K562 (cell line): ENCODE results near the gene ARSI. TPM values are rescaled to one million over a fixed set of nuclear protein-coding genes. Genes with fewer than 3 reads are reported as not detected.

Source experiments
- ATAC-seq: fragments of 200-7000 bp; cut with Tn5 transposase; 3 replicates; pipeline ENCODE4 v1.9.1; 2020; ENCODE audit warnings: moderate library complexity
- BruUV-seq: library from RNA; stranded (reverse); fragments of 400-500 nt; replicated peaks from 2 replicates; lab custom pipeline; 2021; lab: Mats Ljungman, UMichigan
- CTCF ChIA-PET: fragments of 300-600 bp; formaldehyde crosslinking; extraction: SDS; loops from one replicate; lab custom pipeline; 2021; ENCODE audit warnings: low intra/inter-chr PET ratio; lab: Yijun Ruan, JAX
- POLR2A ChIA-PET: fragments of 300-600, 350-650 bp; sonication (Branson Sonifier 250); formaldehyde crosslinking; extraction: SDS; loops from one replicate; lab custom pipeline; 2021; ENCODE audit warnings: antibody characterized with exemption, inconsistent platforms; lab: Yijun Ruan, JAX
- DNase-seq, 4 experiments: peaks; one replicate each; pipeline versions ENCODE4 v3.0.0 to v3.0.0-alpha.2; 2011 to 2018; ENCODE audit warnings: low spot score in 3 of 4, mixed read lengths in 3 of 4; ENCODE audit errors: extremely low read depth in 1 of 4
- FAIRE-seq: peaks from 2 replicates; lab custom pipeline; 2011; peaks lifted over from hg19 to GRCh38; lab: Jason Lieb, UNC
- H2AFZ ChIP-seq: 2 replicates; pipeline ENCODE4 v1.6.0; 2011; ENCODE audit warnings: low read depth, low read length, control low read depth, inconsistent platforms
- H3K27ac ChIP-seq: fragments of 200-600 bp; 3 replicates; pipeline ENCODE4 v1.8.0; 2011; ENCODE audit warnings: low read depth, mild to moderate bottlenecking, control low read depth, inconsistent platforms, low read length, moderate library complexity, mixed read lengths; ENCODE audit errors: extremely low read depth
- H3K27me3 ChIP-seq, 2 experiments: fragments of 300-600 bp in 1 of 2; 2 replicates in 1 of 2; 3 replicates in 1 of 2; pipeline versions ENCODE4 v1.6.0 to v1.8.0; 2011; ENCODE audit warnings: inconsistent platforms in 2 of 2, low read length in 2 of 2, mild to moderate bottlenecking in 1 of 2, mixed read lengths in 1 of 2, moderate library complexity in 1 of 2; ENCODE audit not compliant: control insufficient read depth in 2 of 2, insufficient read depth in 2 of 2
- H3K36me3 ChIP-seq: fragments of 300-600 bp; 3 replicates; pipeline ENCODE4 v1.8.0; 2011; ENCODE audit warnings: mild to moderate bottlenecking, low read length, inconsistent platforms; ENCODE audit not compliant: control insufficient read depth, insufficient read depth
- H3K4me1 ChIP-seq, 2 experiments: fragments of 200-600 bp in 1 of 2; replicated peaks in 1 of 2; 2 replicates in 1 of 2; 3 replicates in 1 of 2; pipeline versions ENCODE4 v1.5.1 to v1.8.0; 2011; ENCODE audit warnings: inconsistent platforms in 2 of 2, low read length in 2 of 2, mild to moderate bottlenecking in 1 of 2, mixed read lengths in 1 of 2, moderate library complexity in 1 of 2; ENCODE audit not compliant: control insufficient read depth in 2 of 2, insufficient read depth in 2 of 2
- H3K4me2 ChIP-seq: 2 replicates; pipeline ENCODE4 v1.6.1; 2011; ENCODE audit warnings: low read length, control low read depth, inconsistent platforms, mixed read lengths; ENCODE audit not compliant: insufficient read depth
- H3K4me3 ChIP-seq: fragments of 200-600 bp; sonication (generic), shearing (Covaris generic); 2 replicates; pipeline ENCODE4 v1.5.1; 2016; ENCODE audit warnings: control low read depth, inconsistent platforms
- H3K79me2 ChIP-seq: fragments of 200-600 bp; 3 replicates; pipeline ENCODE4 v1.8.0; 2011; ENCODE audit warnings: low read length, inconsistent platforms; ENCODE audit not compliant: control insufficient read depth, insufficient read depth
- H3K9ac ChIP-seq, 2 experiments: 2 replicates each; pipeline versions ENCODE4 v1.6.0 to v1.6.1; 2011; ENCODE audit warnings: low read depth in 2 of 2, low read length in 2 of 2, control low read depth in 1 of 2, inconsistent platforms in 1 of 2, mild to moderate bottlenecking in 1 of 2, mixed read lengths in 1 of 2; ENCODE audit not compliant: insufficient read depth in 1 of 2
- H3K9me1 ChIP-seq: one replicate; pipeline ENCODE4 v1.6.0; 2011; ENCODE audit warnings: inconsistent platforms, mild to moderate bottlenecking, low read length, moderate library complexity; ENCODE audit not compliant: control insufficient read depth, insufficient read depth
- H3K9me3 ChIP-seq: replicated peaks from 2 replicates; pipeline ENCODE4 v1.5.1; 2011; ENCODE audit warnings: low read depth, low read length, inconsistent platforms; ENCODE audit not compliant: control insufficient read depth, insufficient read depth
- H4K20me1 ChIP-seq: replicated peaks from 2 replicates; pipeline ENCODE4 v1.6.1; 2011; ENCODE audit warnings: low read length, inconsistent platforms, mixed read lengths; ENCODE audit not compliant: control insufficient read depth, insufficient read depth
- ZNF274 ChIP-seq: IDR thresholded peaks from 2 replicates; pipeline ENCODE4 v1.6.1; 2011; ENCODE audit warnings: low read depth, mild to moderate bottlenecking, low read length, moderate library complexity, borderline replicate concordance
- WGBS: fragments of 100-300 bp; shearing (Covaris generic); methylation state at CpG from one replicate; pipeline ENCODE4 v1.1.6; 2016; ENCODE audit warnings: low coverage, mixed read lengths; ENCODE audit not compliant: insufficient coverage; ENCODE audit errors: missing lambda C conversion rate; 5-methylcytosine and 5-hydroxymethylcytosine counted together
- in situ Hi-C: fragments of 300-500 bp; cut with MboI; formaldehyde crosslinking; loops from 4 replicates; pipeline ENCODE4 v1.15.0; 2018; ENCODE audit warnings: inconsistent platforms, mixed read lengths
- intact Hi-C: fragments of 100-400 bp; cut with micrococcal nuclease; formaldehyde crosslinking; loops from 2 replicates; pipeline ENCODE4 v1.14.2; 2022
- polyA plus RNA-seq, 8 experiments: library from polyadenylated mRNA; depleted of rRNA in 4 of 8; stranded (reverse) in 5 of 8; unstranded in 3 of 8; fragments of >200 nt; fragmentation: Nextera tagmentation in 2 of 8; fragmentation: Illumina TruSeq in 1 of 8; extraction: Ambion mirVana in 2 of 8; extraction: Trizol in 1 of 8; gene quantifications; 2 replicates each; pipeline versions ENCODE4 v1.2.1 to v1.2.3, GENCODE V29; 2011 to 2014; ENCODE audit warnings: inconsistent platforms in 1 of 8, missing spikeins in 1 of 8
- total RNA-seq, 7 experiments: library from RNA; depleted of rRNA in 6 of 7; stranded (reverse); fragments of >200 nt in 6 of 7; fragmentation: Illumina TruSeq in 2 of 7; extraction: Trizol in 2 of 7; gene quantifications; 2 replicates each; pipeline versions ENCODE4 v1.2.1 to v1.2.3, GENCODE V29; 2011 to 2021; ENCODE audit warnings: low replicate concordance in 1 of 7
- TF ChIP-seq, protein P1 (sequence below): sonication (generic); formaldehyde crosslinking; IDR thresholded peaks from 2 replicates; pipeline ENCODE4 v1.8.1; 2023; ENCODE audit warnings: mild to moderate bottlenecking, missing genetic modification reagents

Gene ARSI
- total and polyA plus RNA-seq, 9 of the 15 experiments (the other 6 are each of a cell fraction or from before 2014, with no cell fraction given) = 0.04 to 0.07 TPM; not detected in 7

GRCh38 chr5:150303660-150304386, 1.1 kb upstream of the ARSI start:
- WGBS = 13% methylated on average over 7 of the region's 7 CpGs
- no peaks in the 10 kb centered on the region for H3K9me3 ChIP-seq
- no TSS peak for BruUV-seq
- ATAC-seq (no peak), DNase-seq (no peak), FAIRE-seq (no peak)
- no peak overlapping the region for H2AFZ ChIP-seq
- H3K36me3 ChIP-seq = no peaks in the 10 kb centered on the region
- H3K4me1 ChIP-seq = peaks cover 0 to 10% of the 10 kb centered on the region in 2 experiments; a peak in 1 of 5 replicates
- CTCF ChIA-PET = no interaction called here
- no peaks in the 10 kb centered on the region for H3K9me1 ChIP-seq
- in situ Hi-C loops = no loop called here
- no peaks in the 10 kb centered on the region for H4K20me1 ChIP-seq
- no peak overlapping the region for H3K4me3 ChIP-seq
- intact Hi-C loops = no loop called here
- POLR2A ChIA-PET = interaction anchor here (0.6 kb wide), 1 partner anchor 12 kb away, joined by 3 read pairs; no protein-coding TSS in a partner anchor
- H3K27ac ChIP-seq = no peak overlapping the region
- H3K27me3 ChIP-seq = peaks cover 19 to 47% of the 10 kb centered on the region in 2 experiments
- TF ChIP-seq ZNF274 = no peak
- TF ChIP-seq, protein P1, sequence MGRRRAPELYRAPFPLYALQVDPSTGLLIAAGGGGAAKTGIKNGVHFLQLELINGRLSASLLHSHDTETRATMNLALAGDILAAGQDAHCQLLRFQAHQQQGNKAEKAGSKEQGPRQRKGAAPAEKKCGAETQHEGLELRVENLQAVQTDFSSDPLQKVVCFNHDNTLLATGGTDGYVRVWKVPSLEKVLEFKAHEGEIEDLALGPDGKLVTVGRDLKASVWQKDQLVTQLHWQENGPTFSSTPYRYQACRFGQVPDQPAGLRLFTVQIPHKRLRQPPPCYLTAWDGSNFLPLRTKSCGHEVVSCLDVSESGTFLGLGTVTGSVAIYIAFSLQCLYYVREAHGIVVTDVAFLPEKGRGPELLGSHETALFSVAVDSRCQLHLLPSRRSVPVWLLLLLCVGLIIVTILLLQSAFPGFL (CRISPR knock-in tag) = no peak
- no peaks in the 10 kb centered on the region for H3K79me2 ChIP-seq
- no peak overlapping the region for H3K4me2 ChIP-seq
- no peak overlapping the region for H3K9ac ChIP-seq
